Measurements from ENCODE around the gene RAPGEF4.

The RAPGEF4 gene

DNA sequence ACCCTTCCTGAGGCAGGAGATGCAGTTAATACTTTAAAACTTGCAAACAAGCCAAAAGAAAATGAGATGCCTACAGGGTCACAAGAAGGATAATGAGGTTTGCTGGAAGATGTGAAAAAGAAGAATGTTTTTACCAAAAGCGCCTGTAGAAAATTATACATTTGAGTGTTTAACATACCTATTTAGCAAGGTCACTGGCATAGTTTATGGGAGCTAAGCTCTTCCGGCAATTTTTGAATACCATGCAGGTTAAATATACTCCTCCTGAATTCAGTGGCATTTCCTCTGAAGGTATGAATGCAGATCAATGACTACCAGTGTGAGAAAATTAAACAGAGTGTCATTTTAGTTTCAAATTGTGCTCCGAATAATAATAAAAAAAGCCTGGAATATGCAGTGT is 318.8 kb downstream of the RAPGEF4 start:
- H3K4me3 ChIP-seq (ENCODE audit: low read depth, low read length), result no peak overlapping the region
- DNase-seq (ENCODE audit: low read depth), result no peak
- TF ChIP-seq, protein P1, sequence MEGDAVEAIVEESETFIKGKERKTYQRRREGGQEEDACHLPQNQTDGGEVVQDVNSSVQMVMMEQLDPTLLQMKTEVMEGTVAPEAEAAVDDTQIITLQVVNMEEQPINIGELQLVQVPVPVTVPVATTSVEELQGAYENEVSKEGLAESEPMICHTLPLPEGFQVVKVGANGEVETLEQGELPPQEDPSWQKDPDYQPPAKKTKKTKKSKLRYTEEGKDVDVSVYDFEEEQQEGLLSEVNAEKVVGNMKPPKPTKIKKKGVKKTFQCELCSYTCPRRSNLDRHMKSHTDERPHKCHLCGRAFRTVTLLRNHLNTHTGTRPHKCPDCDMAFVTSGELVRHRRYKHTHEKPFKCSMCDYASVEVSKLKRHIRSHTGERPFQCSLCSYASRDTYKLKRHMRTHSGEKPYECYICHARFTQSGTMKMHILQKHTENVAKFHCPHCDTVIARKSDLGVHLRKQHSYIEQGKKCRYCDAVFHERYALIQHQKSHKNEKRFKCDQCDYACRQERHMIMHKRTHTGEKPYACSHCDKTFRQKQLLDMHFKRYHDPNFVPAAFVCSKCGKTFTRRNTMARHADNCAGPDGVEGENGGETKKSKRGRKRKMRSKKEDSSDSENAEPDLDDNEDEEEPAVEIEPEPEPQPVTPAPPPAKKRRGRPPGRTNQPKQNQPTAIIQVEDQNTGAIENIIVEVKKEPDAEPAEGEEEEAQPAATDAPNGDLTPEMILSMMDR (IDR thresholded peaks at IDR 0.05; ENCODE audit: control insufficient read depth, extremely low read depth, insufficient read depth), result no peak

DNA sequence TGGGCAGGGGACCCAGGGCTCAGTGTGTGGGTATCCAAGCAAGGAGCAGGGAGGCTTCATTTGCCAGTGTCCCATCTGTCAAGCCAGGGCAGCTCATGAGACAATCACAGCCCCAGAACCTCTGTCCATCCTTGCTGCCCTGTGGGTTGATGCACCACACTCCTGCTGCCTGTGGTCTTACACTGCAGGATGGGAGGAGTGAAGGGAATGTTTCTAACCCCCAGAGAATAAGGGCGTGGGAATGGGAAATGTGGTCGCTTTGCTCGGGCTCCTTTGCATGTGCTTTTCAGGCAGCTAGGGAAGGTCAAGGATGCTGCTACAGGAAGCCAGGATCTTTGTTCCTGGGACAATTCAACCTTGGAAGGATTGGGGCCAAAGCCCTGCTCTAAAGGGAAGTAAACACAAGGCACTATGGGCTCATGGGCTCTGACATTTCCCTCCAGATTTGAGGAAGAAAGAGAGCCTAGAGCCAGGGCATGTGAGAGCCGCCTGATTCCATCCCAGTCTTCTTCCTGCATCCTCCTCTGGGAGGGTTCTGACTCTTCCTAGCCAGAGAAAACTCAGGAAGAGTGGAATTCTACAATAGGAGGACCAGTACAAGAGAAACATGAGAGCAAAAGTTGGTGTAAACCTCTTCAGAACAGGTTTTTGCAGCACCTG is 321.2 kb downstream of the RAPGEF4 start:
- DNase-seq (ENCODE audit: low read depth), result no peak
- no peak overlapping the region for H3K4me3 ChIP-seq (ENCODE audit: low read depth, low read length)
- TF ChIP-seq, protein P1 (IDR thresholded peaks at IDR 0.05; ENCODE audit: control insufficient read depth, extremely low read depth, insufficient read depth), result no peak

GRCh38 chr2:173058097-173058496 is 322.5 kb downstream of the RAPGEF4 start:
- DNase-seq (ENCODE audit: low read depth), result no peak
- TF ChIP-seq, protein P1 (IDR thresholded peaks at IDR 0.05; ENCODE audit: control insufficient read depth, extremely low read depth, insufficient read depth), result no peak
- no peak overlapping the region for H3K4me3 ChIP-seq (ENCODE audit: low read depth, low read length)

DNA sequence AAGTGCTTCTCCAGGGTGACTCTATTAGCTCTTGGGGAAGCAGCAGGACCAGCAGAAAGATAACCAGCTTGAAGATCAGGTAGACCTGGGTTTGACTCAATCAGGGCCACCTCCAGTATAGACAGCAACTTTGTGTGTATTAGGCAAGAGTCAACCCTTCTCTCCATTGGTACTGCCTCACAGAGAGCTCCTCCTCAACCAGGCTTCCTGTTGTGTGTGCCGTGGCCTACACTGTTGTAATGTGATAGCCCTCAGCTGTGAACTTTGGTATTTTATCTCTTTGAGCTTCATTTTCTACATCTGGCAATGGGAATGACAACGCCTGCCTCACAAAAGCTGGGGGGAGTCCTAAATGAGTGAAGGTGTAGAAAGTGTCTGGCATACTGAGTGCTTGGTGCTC is 323.0 kb downstream of the RAPGEF4 start:
- TF ChIP-seq, protein P1 (IDR thresholded peaks at IDR 0.05; ENCODE audit: control insufficient read depth, extremely low read depth, insufficient read depth), result no peak
- no peak overlapping the region for H3K4me3 ChIP-seq (ENCODE audit: low read depth, low read length)
- DNase-seq (ENCODE audit: low read depth), result no peak

- TF ChIP-seq, protein P1 (IDR thresholded peaks at IDR 0.05; ENCODE audit: control insufficient read depth, extremely low read depth, insufficient read depth), result no peak
- no peak overlapping the region for H3K4me3 ChIP-seq (ENCODE audit: low read depth, low read length)
- DNase-seq (ENCODE audit: low read depth), result no peak
Observed at GRCh38 chr2:173059292-173059691, 323.6 kb downstream of the RAPGEF4 start.

DNA sequence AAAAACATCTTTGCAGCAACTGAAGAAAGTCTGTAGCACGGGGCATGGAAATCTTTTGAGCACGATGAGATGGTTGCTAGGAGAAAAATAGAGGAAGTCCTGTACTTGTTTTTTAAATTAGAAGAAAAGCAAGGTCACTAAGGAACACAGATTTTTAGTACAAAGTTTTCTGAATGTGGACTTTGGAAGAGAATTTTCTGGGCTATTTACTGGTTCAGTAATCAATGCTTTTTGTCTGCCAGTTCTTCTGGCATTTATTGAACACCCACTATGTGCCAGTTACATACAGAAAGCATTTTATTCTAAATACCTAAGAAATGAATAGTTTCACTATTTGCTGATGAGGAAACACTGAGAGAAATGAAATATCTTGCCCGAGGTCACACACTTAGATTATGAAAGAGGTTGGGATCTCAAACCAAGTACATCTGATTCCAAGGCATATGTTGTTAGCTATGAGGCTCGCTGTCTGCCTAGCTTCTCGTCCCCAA is 324.4 kb downstream of the RAPGEF4 start:
- no peak for DNase-seq (ENCODE audit: low read depth)
- TF ChIP-seq, protein P1 (IDR thresholded peaks at IDR 0.05; ENCODE audit: control insufficient read depth, extremely low read depth, insufficient read depth), result no peak
- H3K4me3 ChIP-seq (ENCODE audit: low read depth, low read length), result no peak overlapping the region

DNA sequence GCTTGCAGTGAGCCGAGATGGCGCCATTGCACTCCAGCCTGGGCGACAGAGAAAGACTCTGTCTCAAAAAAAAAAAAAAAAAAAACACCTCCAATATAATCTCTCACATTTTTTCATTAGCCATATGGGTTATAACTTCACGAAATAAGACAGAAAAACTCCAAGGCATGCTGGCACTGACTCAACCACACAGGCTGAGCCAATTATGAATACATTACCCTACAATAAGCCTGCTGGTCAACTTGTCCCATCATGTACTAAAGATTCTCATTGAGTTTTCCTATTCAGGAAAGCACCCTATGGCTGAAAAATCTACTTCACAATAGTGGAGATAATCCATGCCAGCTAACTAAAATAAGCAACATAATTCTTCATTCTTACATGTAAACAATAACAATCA is 327.2 kb downstream of the RAPGEF4 start:
- no peak overlapping the region for H3K4me3 ChIP-seq (ENCODE audit: low read depth, low read length)
- DNase-seq (ENCODE audit: low read depth), result no peak
- TF ChIP-seq, protein P1 (IDR thresholded peaks at IDR 0.05; ENCODE audit: control insufficient read depth, extremely low read depth, insufficient read depth), result no peak
